Nephron progenitor cell (in vitro differentiated cells): ENCODE data around the gene SWAP70.
A peak's percentile ranks its signal among the peaks of the same experiment; 100 is the strongest.

Source experiments
- DNase-seq: peaks from one replicate; pipeline ENCODE4 v3.0.0; 2021
- H3K27ac Mint-ChIP-seq: 2 replicates; pipeline ENCODE4 v1.8.0; 2021; ENCODE audit warnings: mild to moderate bottlenecking, moderate library complexity, mixed read lengths
- H3K27me3 Mint-ChIP-seq: 2 replicates; pipeline ENCODE4 v1.8.0; 2021; ENCODE audit warnings: mild to moderate bottlenecking, low read depth, mixed read lengths; ENCODE audit not compliant: poor library complexity
- H3K36me3 Mint-ChIP-seq: 2 replicates; pipeline ENCODE4 v1.8.0; 2021; ENCODE audit warnings: low read depth, mixed read lengths
- H3K4me1 Mint-ChIP-seq: 2 replicates; pipeline ENCODE4 v1.8.0; 2021; ENCODE audit warnings: mixed read lengths
- H3K4me3 Mint-ChIP-seq: 2 replicates; pipeline ENCODE4 v1.8.0; 2021; ENCODE audit warnings: mild to moderate bottlenecking, moderate library complexity, mixed read lengths
- H3K9me3 Mint-ChIP-seq: 2 replicates; pipeline ENCODE4 v1.8.0; 2021; ENCODE audit warnings: mild to moderate bottlenecking, moderate library complexity, mixed read lengths
- CTCF ChIP-seq: fragments of 200-600 bp; sonication (generic); IDR thresholded peaks from 2 replicates; pipeline ENCODE4 v1.5.0; 2021; ENCODE audit warnings: antibody characterized with exemption

The SWAP70 gene

GRCh38 chr11:9762531-9762930 lies 98.7 kb downstream of the SWAP70 start:
- DNase-seq: no peak
- no peak overlapping the region for H3K4me3 Mint-ChIP-seq
- H3K9me3 Mint-ChIP-seq: peaks cover 4% of the 10 kb centered on the region

GRCh38 chr11:9763301-9763700 lies 99.4 kb downstream of the SWAP70 start:
- no peak for DNase-seq
- H3K4me3 Mint-ChIP-seq: no peak overlapping the region
- no peak overlapping the region for H3K27ac Mint-ChIP-seq
- H3K27me3 Mint-ChIP-seq: no peaks in the 10 kb centered on the region
- H3K36me3 Mint-ChIP-seq: peaks cover 6% of the 10 kb centered on the region
- H3K4me1 Mint-ChIP-seq: peaks cover 79% of the 10 kb centered on the region
- no peak for TF ChIP-seq CTCF
- peaks cover 4% of the 10 kb centered on the region for H3K9me3 Mint-ChIP-seq

More at GRCh38 chr11:9762531-9762930, 98.7 kb downstream of the SWAP70 start:
- Mint-ChIP-seq H3K27me3 (peaks cover 5% of the 10 kb centered on the region), H3K36me3 (peaks cover 6% of the 10 kb centered on the region), H3K27ac (no peak overlapping the region), H3K4me1 (peaks cover 75% of the 10 kb centered on the region)
- TF ChIP-seq CTCF: no peak

- Mint-ChIP-seq H3K27ac (peak overlapping the region; percentile 85), H3K4me1 (peaks cover 65% of the 10 kb centered on the region), H3K9me3 (peaks cover 4% of the 10 kb centered on the region), H3K4me3 (peak overlapping the region; percentile 32), H3K36me3 (peaks cover 14% of the 10 kb centered on the region), H3K27me3 (no peaks in the 10 kb centered on the region)
- TF ChIP-seq CTCF: no peak
- DNase-seq: peak; percentile 75
These were observed 101.6 kb downstream of the SWAP70 start for GRCh38 chr11:9765320-9766101.

- no peak for DNase-seq
- H3K9me3 Mint-ChIP-seq: peaks cover under 1% of the 10 kb centered on the region
- H3K4me1 Mint-ChIP-seq: peaks cover 41% of the 10 kb centered on the region
- no peak overlapping the region for H3K4me3 Mint-ChIP-seq
- no peaks in the 10 kb centered on the region for H3K27me3 Mint-ChIP-seq
- TF ChIP-seq CTCF: no peak
- peaks cover 11% of the 10 kb centered on the region for H3K36me3 Mint-ChIP-seq
- peak overlapping the region; percentile 26 for H3K27ac Mint-ChIP-seq
These were observed 105.7 kb downstream of the SWAP70 start for GRCh38 chr11:9769621-9770020.

- no peak overlapping the region for H3K27ac Mint-ChIP-seq
- no peak overlapping the region for H3K4me3 Mint-ChIP-seq
- peaks cover 16% of the 10 kb centered on the region for H3K36me3 Mint-ChIP-seq
- H3K9me3 Mint-ChIP-seq: no peaks in the 10 kb centered on the region
- no peak for TF ChIP-seq CTCF
- DNase-seq: no peak
- H3K4me1 Mint-ChIP-seq: peaks cover 35% of the 10 kb centered on the region
- no peaks in the 10 kb centered on the region for H3K27me3 Mint-ChIP-seq
These were observed 107.2 kb downstream of the SWAP70 start for GRCh38 chr11:9771071-9771511.

- no peaks in the 10 kb centered on the region for H3K27me3 Mint-ChIP-seq
- H3K4me3 Mint-ChIP-seq: no peak overlapping the region
- no peak for TF ChIP-seq CTCF
- no peaks in the 10 kb centered on the region for H3K9me3 Mint-ChIP-seq
- peaks cover 24% of the 10 kb centered on the region for H3K4me1 Mint-ChIP-seq
- H3K36me3 Mint-ChIP-seq: peaks cover 20% of the 10 kb centered on the region
- H3K27ac Mint-ChIP-seq: no peak overlapping the region
- DNase-seq: no peak
These were observed 108.3 kb downstream of the SWAP70 start for GRCh38 chr11:9772218-9772617.
